Adrenal gland (tissue), 5 donors: ENCODE results near the gene CCDC30.

Experiments used
- CTCF ChIP-seq, 6 experiments: fragments of 450-650 bp in 4 of 6; fragments of 200-600 bp in 2 of 6; sonication (generic) in 1 of 6; IDR thresholded peaks; 1 replicate in 5 of 6; 2 replicates in 1 of 6; pipeline versions ENCODE4 v1.5.1 to v1.8.0; 2016 to 2021; ENCODE audit warnings: antibody characterized with exemption in 6 of 6, mild to moderate bottlenecking in 2 of 6, moderate library complexity in 1 of 6
- POLR2A ChIP-seq, 2 donors: fragments of 450-650 bp; IDR thresholded peaks; one replicate each; pipeline ENCODE4 v1.6.1; 2017; ENCODE audit warnings: antibody characterized with exemption in 2 of 2, mild to moderate bottlenecking in 2 of 2, moderate library complexity in 1 of 2
- donor health status: DM: no; HTN: no; CAD: no.

GRCh38 chr1:42439940-42440339, 23.1 kb upstream of the CCDC30 start:
- no peak for TF ChIP-seq POLR2A (IDR thresholded peaks at IDR 0.05)
- TF ChIP-seq CTCF (IDR thresholded peaks at IDR 0.05): no peak
